ENCODE results near the gene TSHR.

GRCh38 chr14:81067156-81067555 lies 111.7 kb downstream of the TSHR start:
- TF ChIP-seq CTCF (IDR thresholded peaks at IDR 0.05) = no peak
- TF ChIP-seq POLR2A (IDR thresholded peaks at IDR 0.05) = no peak

Data from Peyer's patch (tissue), 4 donors.